Activated naive CD4-positive, alpha-beta T cell treated with anti-CD3 and anti-CD28 coated beads, Interleukin-2, amount 50 U/mL, for 16 hours (primary cell): ENCODE data around the gene CAPN12.
"Not testable (repeated sequence)": the region's sequence is repeated elsewhere in the genome, so short reads cannot be mapped to it uniquely, and the experiment has no call there.

ENCODE experiments used
- DNase-seq: peaks from one replicate; pipeline ENCODE4 v3.0.0-alpha.2; 2020

The CAPN12 gene

GRCh38 chr19:38770949-38771275 is 26.6 kb upstream of the CAPN12 start:
- not testable (repeated sequence) for DNase-seq

- DNase-seq, result not testable (repeated sequence)
Measured at GRCh38 chr19:38770228-38770948, 26.1 kb upstream of the CAPN12 start.

- DNase-seq, result peak; percentile 87
Measured at GRCh38 chr19:38769635-38770211, 25.4 kb upstream of the CAPN12 start.

- DNase-seq, result no peak
Measured at GRCh38 chr19:38766276-38767047, 22.2 kb upstream of the CAPN12 start.

GRCh38 chr19:38765214-38765613 is 20.9 kb upstream of the CAPN12 start:
- no peak for DNase-seq

- no peak for DNase-seq
Measured at GRCh38 chr19:38763795-38764220, 19.5 kb upstream of the CAPN12 start.

- DNase-seq, result not testable (repeated sequence)
Measured at GRCh38 chr19:38761884-38762389, 17.7 kb upstream of the CAPN12 start.

- not testable (repeated sequence) for DNase-seq
Measured at GRCh38 chr19:38760805-38761517, 16.7 kb upstream of the CAPN12 start.

- DNase-seq, result no peak
Measured at GRCh38 chr19:38759590-38760003, 15.3 kb upstream of the CAPN12 start.

- not testable (repeated sequence) for DNase-seq
Measured at GRCh38 chr19:38754196-38754595, 9.9 kb upstream of the CAPN12 start.

GRCh38 chr19:38753783-38754182 is 9.5 kb upstream of the CAPN12 start:
- DNase-seq, result not testable (repeated sequence)

- DNase-seq, result no peak
Measured at GRCh38 chr19:38745316-38745715, 1.0 kb upstream of the CAPN12 start.

GRCh38 chr19:38744874-38745273 is 600 bp upstream of the CAPN12 start:
- DNase-seq, result no peak

- no peak for DNase-seq
Measured at GRCh38 chr19:38743394-38744297, 628 bp downstream of the CAPN12 start.

- DNase-seq, result no peak
Measured at GRCh38 chr19:38742906-38743305, 1.4 kb downstream of the CAPN12 start.

- no peak for DNase-seq
Measured at GRCh38 chr19:38742296-38742695, 2.0 kb downstream of the CAPN12 start.

GRCh38 chr19:38741670-38742069 is 2.6 kb downstream of the CAPN12 start:
- no peak for DNase-seq

GRCh38 chr19:38740932-38741331 is 3.3 kb downstream of the CAPN12 start:
- no peak for DNase-seq

- DNase-seq, result no peak
Measured at GRCh38 chr19:38740257-38740592, 4.0 kb downstream of the CAPN12 start.

GRCh38 chr19:38739440-38740256 is 4.6 kb downstream of the CAPN12 start:
- DNase-seq, result no peak
